COLO829 (cell line): ENCODE data around the gene ANKAR.

Experiments used
- DNase-seq: peaks from one replicate; pipeline ENCODE4 v3.0.0; 2012; ENCODE audit warnings: low spot score

ANKAR gene

GRCh38 chr2:189719571-189719970, 45.1 kb downstream of the ANKAR start:
- no peak for DNase-seq

GRCh38 chr2:189723192-189723591, 48.7 kb downstream of the ANKAR start:
- DNase-seq, result no peak
